Measurements from ENCODE around the gene MARVELD3. TPM values are rescaled to one million over a fixed set of nuclear protein-coding genes. Genes with fewer than 3 reads are reported as not detected.

Gene MARVELD3
- total RNA-seq, 5 donors from 2014 or later (not counting 1 experiment from before 2014, with no cell fraction given): 0.22 TPM; not detected in 4

DNA sequence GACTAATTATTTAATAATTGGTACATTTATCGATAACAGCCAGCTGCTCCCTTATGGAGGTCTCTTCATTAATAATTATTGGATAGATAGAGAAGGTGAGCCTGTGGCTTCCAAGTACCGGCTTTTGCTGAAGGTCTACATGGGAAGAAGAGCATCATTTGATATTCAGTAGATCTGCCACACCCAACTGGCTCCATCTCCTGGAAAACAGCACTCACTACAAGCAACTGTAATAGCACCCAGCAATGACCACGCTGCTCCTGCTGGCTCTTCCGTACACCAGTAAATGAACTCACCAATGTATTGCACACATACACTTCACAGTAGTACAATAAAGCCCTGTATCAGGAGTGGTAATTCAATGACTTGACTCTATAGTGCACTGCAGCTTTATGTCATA, 19.5 kb downstream of the MARVELD3 start:
- POLR2A ChIA-PET: no interaction called here

DNA sequence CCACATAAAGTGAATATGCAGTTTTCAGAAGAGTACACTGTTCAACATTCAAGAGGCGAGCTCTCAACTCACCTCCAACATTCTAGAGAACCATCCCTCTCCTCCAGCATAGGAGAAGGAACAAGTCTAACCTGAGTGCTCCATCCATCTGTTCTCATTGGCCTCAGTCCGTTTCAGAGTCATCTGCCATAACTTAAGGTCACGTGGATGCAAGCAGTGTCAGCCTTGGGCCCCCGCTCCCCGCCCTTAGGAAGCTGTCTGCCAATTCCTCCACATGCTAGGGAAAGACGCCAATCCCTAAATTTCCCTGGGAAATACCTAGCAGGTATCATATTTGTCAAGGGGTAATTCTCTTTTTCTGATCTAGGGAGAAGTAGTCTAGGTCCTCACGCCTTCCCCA, 21.4 kb downstream of the MARVELD3 start:
- Histone ChIP-seq H3K4me3 (ENCODE audit: control insufficient read depth in 1 of 2, extremely low read depth in 1 of 2, low read length in 1 of 2) (no peak overlapping the region), H3K36me3 (ENCODE audit: control insufficient read depth in 2 of 2, extremely low read depth in 1 of 2, insufficient read depth in 1 of 2, low read length in 1 of 2) (peaks cover 11 to 28% of the 10 kb centered on the region in 2 donors), H3K4me1 (ENCODE audit: control insufficient read depth in 1 of 2, extremely low read depth in 1 of 2, insufficient read depth in 2 of 2, low read length in 2 of 2) (no peaks in the 10 kb centered on the region), H3K27ac (ENCODE audit: low read length) (no peak overlapping the region), H3K27me3 (replicated peaks in 1 of 2; ENCODE audit: control insufficient read depth in 2 of 2, extremely low read depth in 1 of 2, insufficient read depth in 2 of 2, low read length in 1 of 2) (no peaks in the 10 kb centered on the region), H3K9me3 (no peaks in the 10 kb centered on the region)
- ChIA-PET POLR2A (no interaction called here), CTCF (interaction anchor here in 1 of 2 donors (0.6 kb wide), 1 partner anchor 8 kb away, joined by 3 read pairs; no protein-coding TSS in a partner anchor)
- no peak overlapping the region for H3K27ac Mint-ChIP-seq
- H3K9me3 Mint-ChIP-seq: no peaks in the 10 kb centered on the region
- DNase-seq: no peak
- H3K4me1 Mint-ChIP-seq: no peaks in the 10 kb centered on the region
- no peak for ATAC-seq (replicated peaks in 1 of 4)
- H3K4me3 Mint-ChIP-seq: no peak overlapping the region
- H3K27me3 Mint-ChIP-seq: no peaks in the 10 kb centered on the region
- WGBS (ENCODE audit: insufficient coverage): no CpG with 5 or more reads among the region's 7 CpGs
- H3K36me3 Mint-ChIP-seq: peaks cover 42% of the 10 kb centered on the region

More for the DNA sequence above, 19.5 kb downstream of the MARVELD3 start:
- Mint-ChIP-seq H3K4me1 (no peaks in the 10 kb centered on the region), H3K4me3 (no peak overlapping the region), H3K9me3 (no peaks in the 10 kb centered on the region), H3K27me3 (no peaks in the 10 kb centered on the region), H3K36me3 (peaks cover 35% of the 10 kb centered on the region), H3K27ac (no peak overlapping the region)
- CTCF ChIA-PET: no interaction called here
- Histone ChIP-seq H3K4me1 (ENCODE audit: control insufficient read depth in 1 of 2, extremely low read depth in 1 of 2, insufficient read depth in 2 of 2, low read length in 2 of 2) (no peaks in the 10 kb centered on the region), H3K9me3 (no peaks in the 10 kb centered on the region), H3K36me3 (ENCODE audit: control insufficient read depth in 2 of 2, extremely low read depth in 1 of 2, insufficient read depth in 1 of 2, low read length in 1 of 2) (peaks cover 11 to 28% of the 10 kb centered on the region in 2 donors), H3K27me3 (replicated peaks in 1 of 2; ENCODE audit: control insufficient read depth in 2 of 2, extremely low read depth in 1 of 2, insufficient read depth in 2 of 2, low read length in 1 of 2) (no peaks in the 10 kb centered on the region), H3K27ac (ENCODE audit: low read length) (no peak overlapping the region), H3K4me3 (ENCODE audit: control insufficient read depth in 1 of 2, extremely low read depth in 1 of 2, low read length in 1 of 2) (no peak overlapping the region)
- peak in 1 of 35 experiments; percentile 25 for DNase-seq
- WGBS (ENCODE audit: insufficient coverage): 75% methylated on average over 2 of the region's 4 CpGs
- ATAC-seq (replicated peaks in 1 of 4): no peak

DNA sequence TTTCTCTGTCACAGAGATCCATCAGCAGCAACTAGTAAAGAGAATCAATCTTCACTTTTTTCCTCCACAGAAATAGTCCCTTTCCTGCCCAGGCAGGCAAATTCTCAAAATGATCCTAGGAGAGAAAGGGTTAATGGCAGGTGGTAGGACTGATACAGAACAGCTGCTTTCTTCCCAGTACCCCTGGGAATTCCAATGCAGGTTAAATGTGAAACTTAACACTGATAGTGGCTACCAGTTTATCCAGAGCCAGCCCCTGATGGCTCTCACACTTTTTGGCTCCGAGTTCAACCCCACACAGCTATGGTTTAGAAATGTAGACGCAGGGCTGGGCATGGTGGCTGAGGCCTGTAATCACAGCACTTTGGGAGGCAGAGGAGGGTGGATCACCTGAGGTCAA, 22.2 kb downstream of the MARVELD3 start:
- POLR2A ChIA-PET: no interaction called here
- no peak for ATAC-seq (replicated peaks in 1 of 4)

DNA sequence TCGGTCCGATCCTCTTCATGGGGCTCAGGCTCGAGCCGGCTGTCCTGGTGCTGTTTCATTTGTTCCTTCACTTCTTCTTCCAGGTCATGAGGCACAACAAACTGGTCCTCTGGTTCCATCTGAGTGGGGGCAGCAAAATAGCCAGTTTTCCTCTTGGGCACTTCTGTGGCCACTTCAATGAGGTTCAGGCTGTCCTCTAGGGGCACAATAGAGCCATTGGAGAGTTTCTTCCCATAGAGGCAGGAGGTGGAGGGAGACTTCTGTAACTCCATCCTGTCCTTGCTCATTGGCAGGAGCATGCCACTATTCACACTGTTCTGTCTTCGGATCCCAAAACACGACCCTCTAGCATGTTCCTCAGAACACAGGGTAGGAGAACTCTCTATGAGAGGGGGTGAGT, 22.9 kb downstream of the MARVELD3 start:
- H3K4me1 Mint-ChIP-seq: no peaks in the 10 kb centered on the region
- WGBS (ENCODE audit: insufficient coverage): 100% methylated on average over 4 of the region's 6 CpGs
- DNase-seq (no peak), ATAC-seq (replicated peaks in 1 of 4) (no peak)
- no peaks in the 10 kb centered on the region for H3K27me3 Mint-ChIP-seq
- peaks cover 11 to 32% of the 10 kb centered on the region in 2 donors for H3K36me3 ChIP-seq (ENCODE audit: control insufficient read depth in 2 of 2, extremely low read depth in 1 of 2, insufficient read depth in 1 of 2, low read length in 1 of 2)
- no peaks in the 10 kb centered on the region for H3K27me3 ChIP-seq (replicated peaks in 1 of 2; ENCODE audit: control insufficient read depth in 2 of 2, extremely low read depth in 1 of 2, insufficient read depth in 2 of 2, low read length in 1 of 2)
- H3K4me3 ChIP-seq (ENCODE audit: control insufficient read depth in 1 of 2, extremely low read depth in 1 of 2, low read length in 1 of 2): no peak overlapping the region
- no peaks in the 10 kb centered on the region for H3K9me3 Mint-ChIP-seq
- H3K4me3 Mint-ChIP-seq: no peak overlapping the region
- H3K27ac ChIP-seq (ENCODE audit: low read length): no peak overlapping the region
- no peaks in the 10 kb centered on the region for H3K4me1 ChIP-seq (ENCODE audit: control insufficient read depth in 1 of 2, extremely low read depth in 1 of 2, insufficient read depth in 2 of 2, low read length in 2 of 2)
- H3K9me3 ChIP-seq: no peaks in the 10 kb centered on the region
- ChIA-PET POLR2A (no interaction called here), CTCF (no interaction called here)
- peaks cover 43% of the 10 kb centered on the region for H3K36me3 Mint-ChIP-seq
- H3K27ac Mint-ChIP-seq: no peak overlapping the region

More for the DNA sequence above, 22.2 kb downstream of the MARVELD3 start:
- H3K27ac Mint-ChIP-seq: no peak overlapping the region
- no peak for DNase-seq
- CTCF ChIA-PET: interaction anchor here (0.6 to 0.7 kb wide), 2 partner anchors 7 to 41 kb away, joined by 3 to 4 read pairs; no protein-coding TSS in a partner anchor
- peaks cover 40% of the 10 kb centered on the region for H3K36me3 Mint-ChIP-seq
- no peaks in the 10 kb centered on the region for H3K9me3 Mint-ChIP-seq
- no peaks in the 10 kb centered on the region for H3K27me3 Mint-ChIP-seq
- H3K4me3 Mint-ChIP-seq: no peak overlapping the region
- no peak overlapping the region for H3K4me3 ChIP-seq (ENCODE audit: control insufficient read depth in 1 of 2, extremely low read depth in 1 of 2, low read length in 1 of 2)
- H3K9me3 ChIP-seq: no peaks in the 10 kb centered on the region
- peaks cover 11 to 29% of the 10 kb centered on the region in 2 donors for H3K36me3 ChIP-seq (ENCODE audit: control insufficient read depth in 2 of 2, extremely low read depth in 1 of 2, insufficient read depth in 1 of 2, low read length in 1 of 2)
- H3K4me1 ChIP-seq (ENCODE audit: control insufficient read depth in 1 of 2, extremely low read depth in 1 of 2, insufficient read depth in 2 of 2, low read length in 2 of 2): no peaks in the 10 kb centered on the region
- no peak overlapping the region for H3K27ac ChIP-seq (ENCODE audit: low read length)
- H3K27me3 ChIP-seq (replicated peaks in 1 of 2; ENCODE audit: control insufficient read depth in 2 of 2, extremely low read depth in 1 of 2, insufficient read depth in 2 of 2, low read length in 1 of 2): no peaks in the 10 kb centered on the region
- no peaks in the 10 kb centered on the region for H3K4me1 Mint-ChIP-seq
- WGBS (ENCODE audit: insufficient coverage): 100% methylated on average over 1 of the region's 2 CpGs

DNA sequence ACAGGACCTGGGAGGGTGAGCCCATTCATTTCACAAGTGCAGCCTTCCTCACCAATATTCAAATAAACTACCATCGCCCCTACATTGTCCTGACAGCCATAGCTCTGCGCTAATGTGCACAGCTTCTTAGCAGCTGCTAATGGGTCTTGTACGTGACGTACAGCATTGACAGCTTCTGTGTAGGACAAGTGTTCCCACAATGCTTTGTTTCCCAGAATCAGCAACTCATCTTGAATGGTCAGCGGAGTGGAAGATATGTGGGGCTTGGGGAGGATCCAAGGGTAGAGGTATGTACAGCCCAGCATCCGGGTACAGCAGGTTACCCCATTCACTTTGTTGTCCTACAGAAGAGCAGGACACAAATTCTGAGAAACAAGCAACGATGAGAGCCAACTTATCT, 23.7 kb downstream of the MARVELD3 start:
- H3K27ac Mint-ChIP-seq: no peak overlapping the region
- no peaks in the 10 kb centered on the region for H3K27me3 Mint-ChIP-seq
- H3K9me3 Mint-ChIP-seq: no peaks in the 10 kb centered on the region
- H3K4me1 Mint-ChIP-seq: no peaks in the 10 kb centered on the region
- DNase-seq (no peak), ATAC-seq (replicated peaks in 1 of 4) (no peak)
- no peak overlapping the region for H3K4me3 Mint-ChIP-seq
- WGBS (ENCODE audit: insufficient coverage): 100% methylated on average over 3 of the region's 7 CpGs
- ChIA-PET CTCF (no interaction called here), POLR2A (no interaction called here)
- H3K9me3 ChIP-seq: no peaks in the 10 kb centered on the region
- H3K4me3 ChIP-seq (ENCODE audit: control insufficient read depth in 1 of 2, extremely low read depth in 1 of 2, low read length in 1 of 2): no peak overlapping the region
- peaks cover 42% of the 10 kb centered on the region for H3K36me3 Mint-ChIP-seq
- no peak overlapping the region for H3K27ac ChIP-seq (ENCODE audit: low read length)
- H3K36me3 ChIP-seq (ENCODE audit: control insufficient read depth in 2 of 2, extremely low read depth in 1 of 2, insufficient read depth in 1 of 2, low read length in 1 of 2): peaks cover 11 to 38% of the 10 kb centered on the region in 2 donors
- H3K27me3 ChIP-seq (replicated peaks in 1 of 2; ENCODE audit: control insufficient read depth in 2 of 2, extremely low read depth in 1 of 2, insufficient read depth in 2 of 2, low read length in 1 of 2): no peaks in the 10 kb centered on the region
- H3K4me1 ChIP-seq (ENCODE audit: control insufficient read depth in 1 of 2, extremely low read depth in 1 of 2, insufficient read depth in 2 of 2, low read length in 2 of 2): no peaks in the 10 kb centered on the region

DNA sequence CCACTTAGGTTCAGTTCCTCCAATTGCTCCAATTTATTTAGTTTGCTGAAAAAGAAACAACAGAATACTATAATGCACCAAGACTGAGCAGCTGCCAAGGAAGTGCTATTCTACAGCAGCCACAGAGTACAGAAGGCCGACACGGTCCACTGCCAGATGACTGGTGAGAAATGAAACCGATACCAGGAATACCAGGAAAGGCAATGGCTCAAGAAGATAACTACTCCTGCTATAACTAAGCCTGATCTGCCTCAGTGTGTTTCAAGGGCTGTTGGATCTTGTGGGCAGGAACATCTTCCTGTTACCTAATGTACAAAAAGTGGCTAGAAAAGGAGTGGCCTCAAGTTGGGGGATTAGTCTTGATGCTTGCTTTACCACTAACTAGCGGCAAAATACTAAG, 32.8 kb downstream of the MARVELD3 start:
- Mint-ChIP-seq H3K4me1 (no peaks in the 10 kb centered on the region), H3K4me3 (no peak overlapping the region), H3K9me3 (no peaks in the 10 kb centered on the region), H3K27me3 (no peaks in the 10 kb centered on the region), H3K27ac (no peak overlapping the region), H3K36me3 (peaks cover 32% of the 10 kb centered on the region)
- Histone ChIP-seq H3K4me3 (ENCODE audit: control insufficient read depth in 1 of 2, extremely low read depth in 1 of 2, low read length in 1 of 2) (no peak overlapping the region), H3K27me3 (replicated peaks in 1 of 2; ENCODE audit: control insufficient read depth in 2 of 2, extremely low read depth in 1 of 2, insufficient read depth in 2 of 2, low read length in 1 of 2) (no peaks in the 10 kb centered on the region), H3K4me1 (ENCODE audit: control insufficient read depth in 1 of 2, extremely low read depth in 1 of 2, insufficient read depth in 2 of 2, low read length in 2 of 2) (no peaks in the 10 kb centered on the region), H3K9me3 (no peaks in the 10 kb centered on the region), H3K27ac (ENCODE audit: low read length) (no peak overlapping the region), H3K36me3 (ENCODE audit: control insufficient read depth in 2 of 2, extremely low read depth in 1 of 2, insufficient read depth in 1 of 2, low read length in 1 of 2) (peaks cover 0 to 41% of the 10 kb centered on the region in 2 donors)
- ATAC-seq (replicated peaks in 1 of 4): no peak
- no peak for DNase-seq
- ChIA-PET CTCF (no interaction called here), POLR2A (interaction anchor here in 1 of 2 donors (0.7 kb wide), 1 partner anchor 287 kb away, joined by 6 read pairs; no protein-coding TSS in a partner anchor)
- WGBS (ENCODE audit: insufficient coverage): 70% methylated on average over 2 of the region's 4 CpGs

DNA sequence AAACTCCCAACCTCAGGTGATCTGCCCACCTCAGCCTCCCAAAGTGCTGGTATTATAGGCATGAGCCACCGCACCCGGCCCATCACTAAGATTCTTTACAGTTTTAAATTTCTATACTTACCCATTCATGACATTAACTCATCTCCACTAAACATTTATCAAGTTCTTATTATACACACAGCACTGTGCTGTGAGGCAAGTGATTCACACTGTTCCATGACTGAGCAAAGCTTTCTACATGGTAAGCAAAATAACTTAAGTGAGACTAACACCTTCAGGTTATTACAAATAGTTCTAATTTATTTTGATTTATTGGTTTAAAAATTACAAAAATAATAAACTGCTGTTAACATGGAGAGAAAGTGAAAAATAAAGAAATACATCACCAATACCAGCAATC, 33.5 kb downstream of the MARVELD3 start:
- Histone ChIP-seq H3K27me3 (replicated peaks in 1 of 2; ENCODE audit: control insufficient read depth in 2 of 2, extremely low read depth in 1 of 2, insufficient read depth in 2 of 2, low read length in 1 of 2) (no peaks in the 10 kb centered on the region), H3K27ac (ENCODE audit: low read length) (no peak overlapping the region), H3K4me1 (ENCODE audit: control insufficient read depth in 1 of 2, extremely low read depth in 1 of 2, insufficient read depth in 2 of 2, low read length in 2 of 2) (no peaks in the 10 kb centered on the region), H3K4me3 (ENCODE audit: control insufficient read depth in 1 of 2, extremely low read depth in 1 of 2, low read length in 1 of 2) (no peak overlapping the region), H3K36me3 (ENCODE audit: control insufficient read depth in 2 of 2, extremely low read depth in 1 of 2, insufficient read depth in 1 of 2, low read length in 1 of 2) (peaks cover 0 to 39% of the 10 kb centered on the region in 2 donors), H3K9me3 (no peaks in the 10 kb centered on the region)
- peaks cover 37% of the 10 kb centered on the region for H3K36me3 Mint-ChIP-seq
- H3K9me3 Mint-ChIP-seq: no peaks in the 10 kb centered on the region
- no peak overlapping the region for H3K27ac Mint-ChIP-seq
- no peak for DNase-seq
- H3K4me3 Mint-ChIP-seq: no peak overlapping the region
- ChIA-PET POLR2A (interaction anchor here in 1 of 2 donors (0.7 kb wide), 1 partner anchor 286 kb away, joined by 6 read pairs; no protein-coding TSS in a partner anchor), CTCF (no interaction called here)
- 100% methylated on average over 2 of the region's 2 CpGs for whole genome bisulfite sequencing (ENCODE audit: insufficient coverage)
- H3K27me3 Mint-ChIP-seq: no peaks in the 10 kb centered on the region
- H3K4me1 Mint-ChIP-seq: no peaks in the 10 kb centered on the region
- ATAC-seq (replicated peaks in 1 of 4): no peak

Data from T-cell (primary cell).